ENCODE measurements around the gene SPTBN4.

The SPTBN4 gene

DNA sequence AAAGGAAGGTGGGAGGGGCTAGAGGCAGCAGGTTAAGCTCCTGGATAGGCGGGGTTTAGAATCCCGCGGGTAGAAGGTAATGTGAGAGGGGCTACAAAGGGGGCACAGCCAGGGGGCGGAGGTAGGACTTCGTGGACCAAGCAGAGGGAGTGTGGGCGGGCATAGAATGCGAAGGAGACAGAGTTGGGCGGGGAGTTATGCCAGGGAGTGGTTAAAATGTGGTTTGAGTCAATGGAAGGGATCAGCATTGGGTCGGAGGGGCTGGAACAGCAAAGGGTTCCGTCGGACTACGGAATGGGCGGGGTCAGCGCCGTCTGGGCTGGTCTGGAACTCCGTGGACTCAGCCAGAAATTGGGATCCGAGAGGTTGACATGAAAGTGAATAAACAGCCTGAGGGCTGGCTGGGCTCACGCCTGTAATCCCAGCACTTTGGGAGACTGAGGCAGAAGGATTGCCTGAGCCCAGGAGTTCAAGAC is 137.4 kb downstream of the SPTBN4 start (continued):
- TF ChIP-seq, protein P1, sequence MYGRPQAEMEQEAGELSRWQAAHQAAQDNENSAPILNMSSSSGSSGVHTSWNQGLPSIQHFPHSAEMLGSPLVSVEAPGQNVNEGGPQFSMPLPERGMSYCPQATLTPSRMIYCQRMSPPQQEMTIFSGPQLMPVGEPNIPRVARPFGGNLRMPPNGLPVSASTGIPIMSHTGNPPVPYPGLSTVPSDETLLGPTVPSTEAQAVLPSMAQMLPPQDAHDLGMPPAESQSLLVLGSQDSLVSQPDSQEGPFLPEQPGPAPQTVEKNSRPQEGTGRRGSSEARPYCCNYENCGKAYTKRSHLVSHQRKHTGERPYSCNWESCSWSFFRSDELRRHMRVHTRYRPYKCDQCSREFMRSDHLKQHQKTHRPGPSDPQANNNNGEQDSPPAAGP (tag by site-specific recombination; IDR thresholded peaks at IDR 0.05): peak; percentile 78
- TF ChIP-seq, protein P2, sequence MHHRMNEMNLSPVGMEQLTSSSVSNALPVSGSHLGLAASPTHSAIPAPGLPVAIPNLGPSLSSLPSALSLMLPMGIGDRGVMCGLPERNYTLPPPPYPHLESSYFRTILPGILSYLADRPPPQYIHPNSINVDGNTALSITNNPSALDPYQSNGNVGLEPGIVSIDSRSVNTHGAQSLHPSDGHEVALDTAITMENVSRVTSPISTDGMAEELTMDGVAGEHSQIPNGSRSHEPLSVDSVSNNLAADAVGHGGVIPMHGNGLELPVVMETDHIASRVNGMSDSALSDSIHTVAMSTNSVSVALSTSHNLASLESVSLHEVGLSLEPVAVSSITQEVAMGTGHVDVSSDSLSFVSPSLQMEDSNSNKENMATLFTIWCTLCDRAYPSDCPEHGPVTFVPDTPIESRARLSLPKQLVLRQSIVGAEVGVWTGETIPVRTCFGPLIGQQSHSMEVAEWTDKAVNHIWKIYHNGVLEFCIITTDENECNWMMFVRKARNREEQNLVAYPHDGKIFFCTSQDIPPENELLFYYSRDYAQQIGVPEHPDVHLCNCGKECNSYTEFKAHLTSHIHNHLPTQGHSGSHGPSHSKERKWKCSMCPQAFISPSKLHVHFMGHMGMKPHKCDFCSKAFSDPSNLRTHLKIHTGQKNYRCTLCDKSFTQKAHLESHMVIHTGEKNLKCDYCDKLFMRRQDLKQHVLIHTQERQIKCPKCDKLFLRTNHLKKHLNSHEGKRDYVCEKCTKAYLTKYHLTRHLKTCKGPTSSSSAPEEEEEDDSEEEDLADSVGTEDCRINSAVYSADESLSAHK (tag by site-specific recombination; IDR thresholded peaks at IDR 0.05): peak; percentile 68; the same call in 1 of the 2 replicates
- TF ChIP-seq ZNF2 (tag by site-specific recombination; IDR thresholded peaks at IDR 0.05) (peak; percentile 76; the same call in 1 of the 2 replicates), RBAK (tag by site-specific recombination; IDR thresholded peaks at IDR 0.05) (peak; percentile 65; the same call in 1 of the 2 replicates), ZNF266 (tag by site-specific recombination; IDR thresholded peaks at IDR 0.05; ENCODE audit: low read depth) (no peak), ZNF785 (tag by site-specific recombination; IDR thresholded peaks at IDR 0.05) (peak; percentile 83; the same call in 1 of the 2 replicates), ZNF416 (tag by site-specific recombination; IDR thresholded peaks at IDR 0.05) (0 out of 2 replicates have a peak, but pooled peaks have one; percentile 10), ZNF133 (tag by site-specific recombination; IDR thresholded peaks at IDR 0.05) (no peak), ZFP37 (tag by site-specific recombination; IDR thresholded peaks at IDR 0.05) (no peak), SETDB1 (IDR thresholded peaks at IDR 0.05; ENCODE audit: insufficient read length, low read length) (no peak), ZNF600 (tag by site-specific recombination; IDR thresholded peaks at IDR 0.05) (peak; percentile 71), ZNF707 (tag by site-specific recombination; IDR thresholded peaks at IDR 0.05) (no peak), SCRT1 (tag by site-specific recombination; IDR thresholded peaks at IDR 0.05; ENCODE audit: borderline replicate concordance) (0 out of 2 replicates have a peak, but pooled peaks have one; percentile 26), ZSCAN30 (tag by site-specific recombination; IDR thresholded peaks at IDR 0.05) (no peak), ZNF837 (tag by site-specific recombination; IDR thresholded peaks at IDR 0.05) (no peak), ZBTB48 (tag by site-specific recombination; IDR thresholded peaks at IDR 0.05) (peak; percentile 93), YY2 (tag by site-specific recombination; IDR thresholded peaks at IDR 0.05) (0 out of 2 replicates have a peak, but pooled peaks have one; percentile 27)
- TF ChIP-seq, protein P3, sequence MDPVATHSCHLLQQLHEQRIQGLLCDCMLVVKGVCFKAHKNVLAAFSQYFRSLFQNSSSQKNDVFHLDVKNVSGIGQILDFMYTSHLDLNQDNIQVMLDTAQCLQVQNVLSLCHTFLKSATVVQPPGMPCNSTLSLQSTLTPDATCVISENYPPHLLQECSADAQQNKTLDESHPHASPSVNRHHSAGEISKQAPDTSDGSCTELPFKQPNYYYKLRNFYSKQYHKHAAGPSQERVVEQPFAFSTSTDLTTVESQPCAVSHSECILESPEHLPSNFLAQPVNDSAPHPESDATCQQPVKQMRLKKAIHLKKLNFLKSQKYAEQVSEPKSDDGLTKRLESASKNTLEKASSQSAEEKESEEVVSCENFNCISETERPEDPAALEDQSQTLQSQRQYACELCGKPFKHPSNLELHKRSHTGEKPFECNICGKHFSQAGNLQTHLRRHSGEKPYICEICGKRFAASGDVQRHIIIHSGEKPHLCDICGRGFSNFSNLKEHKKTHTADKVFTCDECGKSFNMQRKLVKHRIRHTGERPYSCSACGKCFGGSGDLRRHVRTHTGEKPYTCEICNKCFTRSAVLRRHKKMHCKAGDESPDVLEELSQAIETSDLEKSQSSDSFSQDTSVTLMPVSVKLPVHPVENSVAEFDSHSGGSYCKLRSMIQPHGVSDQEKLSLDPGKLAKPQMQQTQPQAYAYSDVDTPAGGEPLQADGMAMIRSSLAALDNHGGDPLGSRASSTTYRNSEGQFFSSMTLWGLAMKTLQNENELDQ (tag by site-specific recombination; IDR thresholded peaks at IDR 0.05; ENCODE audit: low read depth): peak; percentile 60; the same call in 1 of the 2 replicates
- TF ChIP-seq, protein P4, sequence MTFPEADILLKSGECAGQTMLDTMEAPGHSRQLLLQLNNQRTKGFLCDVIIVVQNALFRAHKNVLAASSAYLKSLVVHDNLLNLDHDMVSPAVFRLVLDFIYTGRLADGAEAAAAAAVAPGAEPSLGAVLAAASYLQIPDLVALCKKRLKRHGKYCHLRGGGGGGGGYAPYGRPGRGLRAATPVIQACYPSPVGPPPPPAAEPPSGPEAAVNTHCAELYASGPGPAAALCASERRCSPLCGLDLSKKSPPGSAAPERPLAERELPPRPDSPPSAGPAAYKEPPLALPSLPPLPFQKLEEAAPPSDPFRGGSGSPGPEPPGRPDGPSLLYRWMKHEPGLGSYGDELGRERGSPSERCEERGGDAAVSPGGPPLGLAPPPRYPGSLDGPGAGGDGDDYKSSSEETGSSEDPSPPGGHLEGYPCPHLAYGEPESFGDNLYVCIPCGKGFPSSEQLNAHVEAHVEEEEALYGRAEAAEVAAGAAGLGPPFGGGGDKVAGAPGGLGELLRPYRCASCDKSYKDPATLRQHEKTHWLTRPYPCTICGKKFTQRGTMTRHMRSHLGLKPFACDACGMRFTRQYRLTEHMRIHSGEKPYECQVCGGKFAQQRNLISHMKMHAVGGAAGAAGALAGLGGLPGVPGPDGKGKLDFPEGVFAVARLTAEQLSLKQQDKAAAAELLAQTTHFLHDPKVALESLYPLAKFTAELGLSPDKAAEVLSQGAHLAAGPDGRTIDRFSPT (tag by site-specific recombination; IDR thresholded peaks at IDR 0.05): peak; percentile 6; the same call in 1 of the 2 replicates
- TF ChIP-seq, protein P5, sequence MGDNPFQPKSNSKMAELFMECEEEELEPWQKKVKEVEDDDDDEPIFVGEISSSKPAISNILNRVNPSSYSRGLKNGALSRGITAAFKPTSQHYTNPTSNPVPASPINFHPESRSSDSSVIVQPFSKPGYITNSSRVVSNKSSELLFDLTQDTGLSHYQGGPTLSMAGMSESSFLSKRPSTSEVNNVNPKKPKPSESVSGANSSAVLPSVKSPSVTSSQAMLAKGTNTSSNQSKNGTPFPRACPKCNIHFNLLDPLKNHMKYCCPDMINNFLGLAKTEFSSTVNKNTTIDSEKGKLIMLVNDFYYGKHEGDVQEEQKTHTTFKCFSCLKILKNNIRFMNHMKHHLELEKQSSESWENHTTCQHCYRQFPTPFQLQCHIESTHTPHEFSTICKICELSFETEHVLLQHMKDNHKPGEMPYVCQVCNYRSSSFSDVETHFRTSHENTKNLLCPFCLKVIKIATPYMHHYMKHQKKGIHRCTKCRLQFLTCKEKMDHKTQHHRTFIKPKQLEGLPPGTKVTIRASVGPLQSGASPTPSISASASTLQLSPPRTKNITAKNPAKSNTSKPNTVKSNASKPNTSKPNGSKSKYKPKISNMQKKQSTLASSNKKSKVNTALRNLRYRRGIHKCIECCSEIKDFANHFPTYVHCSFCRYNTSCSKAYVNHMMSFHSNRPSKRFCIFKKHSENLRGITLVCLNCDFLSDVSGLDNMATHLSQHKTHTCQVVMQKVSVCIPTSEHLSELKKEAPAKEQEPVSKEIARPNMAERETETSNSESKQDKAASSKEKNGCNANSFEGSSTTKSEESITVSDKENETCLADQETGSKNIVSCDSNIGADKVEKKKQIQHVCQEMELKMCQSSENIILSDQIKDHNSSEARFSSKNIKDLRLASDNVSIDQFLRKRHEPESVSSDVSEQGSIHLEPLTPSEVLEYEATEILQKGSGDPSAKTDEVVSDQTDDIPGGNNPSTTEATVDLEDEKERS (tag by site-specific recombination; IDR thresholded peaks at IDR 0.05): peak; percentile 93
- TF ChIP-seq, protein P6, sequence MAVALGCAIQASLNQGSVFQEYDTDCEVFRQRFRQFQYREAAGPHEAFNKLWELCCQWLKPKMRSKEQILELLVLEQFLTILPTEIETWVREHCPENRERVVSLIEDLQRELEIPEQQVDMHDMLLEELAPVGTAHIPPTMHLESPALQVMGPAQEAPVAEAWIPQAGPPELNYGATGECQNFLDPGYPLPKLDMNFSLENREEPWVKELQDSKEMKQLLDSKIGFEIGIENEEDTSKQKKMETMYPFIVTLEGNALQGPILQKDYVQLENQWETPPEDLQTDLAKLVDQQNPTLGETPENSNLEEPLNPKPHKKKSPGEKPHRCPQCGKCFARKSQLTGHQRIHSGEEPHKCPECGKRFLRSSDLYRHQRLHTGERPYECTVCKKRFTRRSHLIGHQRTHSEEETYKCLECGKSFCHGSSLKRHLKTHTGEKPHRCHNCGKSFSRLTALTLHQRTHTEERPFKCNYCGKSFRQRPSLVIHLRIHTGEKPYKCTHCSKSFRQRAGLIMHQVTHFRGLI (tag by site-specific recombination; IDR thresholded peaks at IDR 0.05): peak; percentile 43
- TF ChIP-seq, protein P7, sequence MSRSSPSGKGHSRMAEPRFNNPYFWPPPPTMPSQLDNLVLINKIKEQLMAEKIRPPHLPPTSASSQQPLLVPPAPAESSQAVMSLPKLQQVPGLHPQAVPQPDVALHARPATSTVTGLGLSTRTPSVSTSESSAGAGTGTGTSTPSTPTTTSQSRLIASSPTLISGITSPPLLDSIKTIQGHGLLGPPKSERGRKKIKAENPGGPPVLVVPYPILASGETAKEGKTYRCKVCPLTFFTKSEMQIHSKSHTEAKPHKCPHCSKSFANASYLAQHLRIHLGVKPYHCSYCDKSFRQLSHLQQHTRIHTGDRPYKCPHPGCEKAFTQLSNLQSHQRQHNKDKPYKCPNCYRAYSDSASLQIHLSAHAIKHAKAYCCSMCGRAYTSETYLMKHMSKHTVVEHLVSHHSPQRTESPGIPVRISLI (tag by site-specific recombination; IDR thresholded peaks at IDR 0.05): no peak
- TF ChIP-seq, protein P8, sequence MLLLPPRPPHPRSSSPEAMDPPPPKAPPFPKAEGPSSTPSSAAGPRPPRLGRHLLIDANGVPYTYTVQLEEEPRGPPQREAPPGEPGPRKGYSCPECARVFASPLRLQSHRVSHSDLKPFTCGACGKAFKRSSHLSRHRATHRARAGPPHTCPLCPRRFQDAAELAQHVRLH (tag by site-specific recombination; IDR thresholded peaks at IDR 0.05): peak; percentile 97

All from HEK293 (cell line).